ENCODE data around the gene FHIP1A.

Gene FHIP1A

DNA sequence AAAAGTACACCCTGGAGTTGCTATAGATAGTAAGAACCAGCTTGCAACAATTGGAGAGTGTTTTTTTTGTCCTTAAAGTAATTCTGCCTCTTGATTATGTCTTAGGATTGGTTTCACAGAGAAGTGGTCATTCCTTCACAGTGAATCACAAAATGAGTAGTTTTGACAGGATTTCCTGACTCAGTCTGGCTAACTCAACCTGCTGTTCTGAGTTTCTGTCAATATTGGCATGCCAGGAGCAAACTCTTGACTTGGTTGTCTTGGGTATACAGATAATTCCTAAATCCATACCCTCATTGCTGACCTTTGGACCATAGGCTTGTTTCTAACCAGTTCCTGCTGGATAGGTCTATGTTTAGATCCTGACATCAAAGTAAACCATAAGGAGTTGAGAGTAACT lies 9.4 kb downstream of the FHIP1A start:
- DNase-seq = no peak

DNA sequence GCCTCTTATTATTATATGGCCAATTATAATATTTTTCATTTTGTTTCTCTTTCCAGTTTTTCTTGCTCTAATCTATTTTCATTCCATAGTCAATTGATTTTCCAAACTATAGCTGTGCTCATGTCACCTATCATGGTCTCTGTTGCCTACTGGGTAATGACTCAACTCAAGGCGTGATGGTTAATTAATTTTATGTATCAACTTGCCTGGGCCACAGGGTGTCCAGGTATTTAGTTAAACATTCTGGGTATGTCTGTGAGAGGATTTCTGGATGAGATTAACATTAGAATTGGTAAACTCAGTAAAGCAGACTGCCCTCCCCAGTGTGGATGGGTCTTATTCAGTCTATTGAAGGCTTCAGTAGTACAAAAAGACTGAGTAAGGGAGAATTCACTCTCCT lies 9.9 kb downstream of the FHIP1A start:
- DNase-seq = no peak

DNA sequence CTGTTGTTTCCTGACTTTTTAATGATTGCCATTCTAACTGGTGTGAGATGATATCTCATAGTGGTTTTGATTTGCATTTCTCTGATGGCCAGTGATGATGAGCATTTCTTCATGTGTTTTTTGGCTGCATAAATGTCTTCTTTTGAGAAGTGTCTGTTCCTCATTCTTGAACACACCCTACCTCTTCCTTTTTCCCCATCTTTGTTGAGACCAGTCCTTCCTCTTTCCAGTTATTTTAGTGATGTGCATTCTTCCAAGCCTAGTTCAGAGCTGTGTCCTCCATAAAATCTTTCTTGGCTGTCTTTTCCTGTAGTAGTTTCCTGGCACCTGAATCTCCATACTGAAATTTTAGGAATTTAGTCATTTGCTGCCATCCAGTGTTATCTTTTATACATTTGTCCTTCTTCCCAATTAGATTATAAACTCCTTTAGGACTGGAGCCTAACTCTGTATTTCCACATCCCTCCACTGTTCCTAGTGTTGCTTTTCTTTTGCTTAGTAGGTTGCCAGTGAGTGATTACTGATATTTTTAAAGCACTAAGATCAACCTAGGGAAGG lies 11.4 kb downstream of the FHIP1A start:
- no peak for DNase-seq

DNA sequence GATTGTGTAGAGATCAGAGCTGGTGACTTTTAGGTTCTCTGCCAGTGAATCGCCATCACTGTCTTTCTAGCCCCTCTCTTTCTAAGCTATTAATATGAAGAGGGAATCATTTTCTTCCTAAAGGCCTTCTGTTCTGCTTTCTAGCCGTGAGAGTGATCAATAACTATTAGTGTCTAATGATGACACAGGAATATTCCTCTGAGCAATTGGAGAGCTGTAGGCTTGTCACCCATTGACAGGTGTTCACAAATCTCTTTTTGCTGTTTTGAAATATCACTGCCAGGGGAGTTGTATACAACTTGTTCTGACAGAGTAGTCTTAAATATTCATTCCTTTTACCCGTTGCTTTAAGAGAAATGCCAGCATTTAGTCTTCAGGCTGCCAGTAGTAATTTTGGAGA lies 13.9 kb downstream of the FHIP1A start:
- no peak for DNase-seq

DNA sequence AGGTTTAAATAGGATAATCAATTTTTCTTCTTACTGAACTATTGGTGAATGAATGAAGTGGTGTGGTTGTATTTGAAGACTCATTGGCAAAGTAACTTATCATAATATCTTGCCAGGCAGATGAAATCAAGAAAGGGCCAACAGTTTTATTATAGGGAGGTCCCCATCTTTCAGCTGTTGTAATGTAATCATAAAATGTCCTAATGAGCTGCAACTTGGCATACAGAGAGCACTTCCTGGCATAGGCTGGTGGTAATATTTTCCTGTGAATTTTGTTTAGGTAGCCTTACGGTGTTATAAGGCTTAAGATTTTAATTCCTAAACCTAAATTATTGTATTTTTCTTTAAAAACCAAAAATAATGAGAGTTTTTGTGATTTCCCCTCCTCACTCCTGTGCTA lies 17.5 kb downstream of the FHIP1A start:
- no peak for DNase-seq

DNA sequence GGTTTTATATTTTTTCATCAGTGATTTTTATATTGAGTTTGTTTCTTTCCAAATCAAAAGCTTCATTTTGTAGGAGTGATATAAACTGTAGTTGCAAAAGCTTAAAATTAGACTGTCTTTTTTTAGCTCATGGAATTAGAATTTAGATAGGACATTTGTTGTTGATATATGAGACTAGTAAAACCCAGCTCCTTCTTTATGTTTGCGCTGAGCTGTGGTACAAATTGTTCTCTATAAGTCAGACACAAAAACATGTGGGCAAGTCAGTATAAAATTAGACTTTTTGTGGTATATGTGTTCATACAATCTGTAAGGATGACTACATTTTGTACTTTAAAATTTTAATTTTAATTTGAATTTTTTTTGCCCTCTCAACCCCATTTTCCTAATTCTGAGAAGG lies 18.3 kb downstream of the FHIP1A start:
- no peak for DNase-seq

DNA sequence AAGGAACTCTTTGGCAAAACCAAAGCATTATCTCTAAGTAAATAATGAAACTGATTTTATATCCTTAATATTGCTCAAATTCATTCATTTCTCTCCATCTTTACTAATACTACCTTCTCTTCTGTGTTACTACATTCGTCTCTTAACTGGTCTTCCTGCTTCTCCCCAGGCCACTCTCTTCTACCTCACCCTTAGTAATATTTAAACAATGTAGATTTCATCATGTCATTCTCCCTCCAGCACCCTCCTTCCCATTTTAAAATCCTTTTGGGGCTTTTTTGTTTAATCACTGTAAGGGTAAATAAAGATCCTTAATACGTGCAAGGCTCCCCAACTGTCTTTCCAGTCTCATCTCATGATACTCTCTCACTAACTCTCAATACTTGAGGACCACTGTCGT lies 19.4 kb downstream of the FHIP1A start:
- DNase-seq = no peak

DNA sequence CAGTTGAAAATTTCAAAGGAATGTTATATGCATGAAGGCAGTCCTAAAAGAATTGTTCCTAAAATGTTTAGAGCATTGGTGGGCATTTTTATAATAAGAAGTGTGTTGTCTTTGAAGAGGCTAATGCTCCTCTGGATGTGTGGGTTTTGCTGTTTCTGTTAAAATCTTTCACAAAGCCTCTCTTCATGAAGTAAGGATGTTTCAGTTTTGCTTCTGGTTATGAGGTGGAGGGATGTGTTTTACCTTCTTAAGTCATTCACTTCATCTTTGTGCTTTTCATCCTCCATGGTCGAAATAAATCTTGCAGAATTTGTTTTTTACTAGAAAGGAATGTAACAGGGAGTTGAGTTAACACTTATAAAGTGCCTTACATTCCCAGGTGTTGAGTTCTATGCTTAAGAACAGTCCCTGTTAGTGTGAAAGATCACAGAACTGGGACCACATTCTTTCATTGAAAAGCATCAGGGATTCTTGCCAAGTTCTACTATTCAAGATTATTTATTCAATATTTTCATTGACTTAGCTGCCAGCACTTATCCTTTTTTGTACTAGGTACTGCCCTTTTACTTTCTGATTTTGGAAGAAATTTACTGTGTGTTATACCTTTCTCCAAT lies 21.1 kb downstream of the FHIP1A start:
- no peak for DNase-seq

DNA sequence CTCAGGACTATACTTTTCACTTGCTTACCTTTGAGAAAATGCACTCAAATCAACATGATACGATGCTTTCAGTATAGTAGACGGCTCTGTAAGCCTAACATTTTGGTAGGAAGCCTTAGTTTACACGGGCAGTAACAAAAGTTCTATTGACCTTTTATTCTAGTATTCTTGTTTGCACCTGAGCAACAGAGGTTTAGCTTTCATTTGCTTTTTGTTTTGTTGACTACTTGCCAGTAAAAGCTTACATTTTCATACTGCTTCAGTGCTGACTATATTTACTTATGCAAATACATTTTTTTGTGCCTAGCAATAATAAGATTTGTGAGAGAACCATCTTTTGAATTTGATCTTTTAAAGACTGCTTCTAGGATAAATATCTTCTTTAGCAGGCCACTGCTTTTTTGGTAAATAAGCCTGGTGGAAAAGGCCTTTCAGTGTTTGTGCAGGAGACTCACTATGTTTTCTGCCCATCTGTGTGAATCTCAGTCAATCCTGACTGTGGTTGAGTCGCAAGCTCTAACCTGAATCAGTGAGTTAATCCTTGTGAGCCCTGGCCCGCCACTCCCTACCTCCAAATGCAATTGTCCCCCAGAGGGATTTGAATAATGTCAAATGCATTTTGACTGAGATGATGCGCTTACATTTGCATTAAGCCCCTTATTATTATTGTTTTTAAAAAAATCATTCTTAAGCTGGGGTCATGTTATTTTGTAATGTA lies 21.9 kb downstream of the FHIP1A start:
- DNase-seq = no peak

DNA sequence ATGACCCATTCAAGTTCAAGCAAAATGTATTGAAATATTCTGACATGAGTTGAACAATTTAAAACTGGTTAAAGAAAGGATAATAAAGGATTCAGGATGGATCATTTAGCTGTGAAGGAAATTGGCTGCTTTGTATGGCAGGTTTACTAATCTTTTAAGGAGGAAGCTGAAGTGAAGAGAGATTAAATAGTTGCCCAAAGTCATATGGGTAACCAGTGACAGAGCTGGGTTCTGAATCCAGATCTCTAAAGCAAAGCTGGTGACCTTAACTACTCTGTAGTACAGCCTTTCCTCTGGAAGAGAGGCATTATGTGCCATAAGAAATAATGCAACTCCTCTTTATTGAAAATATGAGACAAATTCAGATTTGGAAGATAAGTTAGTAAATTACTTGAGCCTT lies 22.8 kb downstream of the FHIP1A start:
- no peak for DNase-seq

DNA sequence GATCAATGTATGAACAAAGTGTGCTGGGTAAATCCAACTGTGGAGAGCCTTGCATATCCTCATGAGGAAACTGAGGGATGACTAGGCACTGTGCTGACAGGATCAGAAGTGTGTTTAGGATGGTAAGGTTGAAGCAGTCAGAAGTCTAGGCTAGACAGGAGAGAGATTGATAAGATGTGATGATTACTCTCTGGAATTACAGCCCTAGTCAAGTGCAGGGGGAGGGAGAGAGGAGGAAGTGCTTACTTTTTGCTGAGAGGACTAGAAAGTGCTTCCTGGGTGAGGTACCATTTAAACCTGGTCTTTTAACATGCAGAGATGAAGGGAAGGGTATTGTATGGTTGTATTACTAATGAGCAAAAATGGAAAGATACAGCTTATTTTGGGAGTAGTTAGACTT lies 23.7 kb downstream of the FHIP1A start:
- DNase-seq = no peak

DNA sequence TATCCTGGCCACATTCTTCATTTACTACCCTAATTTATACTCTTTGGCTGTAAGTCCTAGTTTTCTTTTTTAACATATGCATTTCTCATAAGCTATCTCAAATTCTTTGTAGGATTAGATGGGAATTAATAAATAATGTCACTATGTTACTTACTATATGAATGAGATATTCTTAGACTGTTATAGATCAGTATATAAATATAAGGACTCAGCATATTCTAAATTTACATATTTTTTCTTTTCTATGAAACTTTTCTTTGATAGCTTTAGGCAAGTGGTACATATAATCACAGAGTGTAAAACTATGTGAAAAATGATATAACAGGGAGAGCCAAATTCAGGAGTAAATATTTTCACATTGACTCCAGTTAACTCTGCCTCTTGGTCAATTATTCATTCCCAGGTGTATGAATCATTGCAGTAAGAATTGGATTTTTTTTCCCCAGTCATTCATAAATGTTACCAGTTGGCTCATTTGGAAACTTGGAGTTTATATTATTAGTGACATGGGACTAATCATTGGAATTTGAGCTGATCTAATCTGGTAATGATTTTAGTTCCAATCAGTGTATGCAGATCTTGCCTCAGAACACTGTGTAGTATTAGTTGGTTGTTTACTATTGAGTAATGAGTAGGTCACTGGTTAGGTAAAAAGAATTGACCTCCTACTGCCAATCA lies 25.3 kb downstream of the FHIP1A start:
- DNase-seq = no peak

DNA sequence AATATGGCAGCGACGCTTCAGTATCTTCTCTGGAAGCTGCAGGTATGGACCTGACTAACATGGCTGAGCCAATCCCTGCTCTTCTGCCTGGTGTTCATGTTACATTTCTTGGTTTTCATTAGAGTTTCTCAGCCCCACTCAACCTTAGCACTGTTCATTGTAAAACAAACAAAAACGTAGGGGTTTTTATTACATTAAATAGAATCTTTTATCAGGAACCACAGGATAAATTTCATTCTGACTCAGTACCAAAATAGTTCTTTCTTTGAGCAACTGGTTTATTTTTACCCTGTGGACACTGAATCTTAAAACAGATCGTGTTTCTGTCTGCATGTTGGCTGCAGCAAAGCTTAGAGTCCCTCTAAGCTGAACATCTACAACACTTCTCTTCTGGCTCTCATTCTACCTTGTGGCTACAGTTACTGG lies 27.1 kb downstream of the FHIP1A start:
- DNase-seq = no peak

DNA sequence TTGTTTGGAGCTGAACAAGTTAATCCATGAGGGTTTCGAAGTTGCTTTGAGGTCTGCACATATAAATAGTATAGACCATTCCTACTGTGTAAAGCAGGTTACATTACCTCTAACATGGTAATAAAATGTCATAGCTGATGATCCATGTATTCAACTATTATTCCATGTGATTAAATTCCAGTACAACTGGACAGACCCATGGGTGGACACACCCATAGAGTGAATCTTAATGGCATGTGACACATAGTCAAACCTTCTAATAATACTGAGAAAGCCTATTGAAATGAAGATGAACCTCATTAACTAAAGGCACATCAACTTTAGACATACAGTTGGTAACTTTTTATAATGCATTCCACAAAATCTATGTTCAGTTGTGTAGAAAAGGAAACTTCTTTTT lies 28.5 kb downstream of the FHIP1A start:
- DNase-seq = no peak

DNA sequence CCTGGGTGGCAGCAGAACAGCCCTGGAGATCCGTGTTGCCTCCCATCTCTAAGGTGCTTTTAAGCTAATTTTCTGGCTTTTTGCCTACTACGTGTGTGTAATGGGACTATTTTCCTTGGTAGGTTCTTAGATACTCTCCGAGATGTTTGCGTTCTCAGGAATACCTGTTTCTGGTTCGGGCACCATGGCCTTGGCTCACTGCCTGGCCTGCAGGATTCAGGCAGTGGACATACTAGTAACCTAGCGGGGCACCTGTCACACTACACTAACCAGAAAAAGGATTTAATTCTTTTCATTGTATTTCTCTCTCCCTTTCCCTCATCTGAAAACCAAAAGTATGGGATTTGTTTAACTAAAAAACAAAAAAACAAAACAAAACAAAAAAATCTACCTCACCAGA lies 29.2 kb downstream of the FHIP1A start:
- no peak for DNase-seq

DNA sequence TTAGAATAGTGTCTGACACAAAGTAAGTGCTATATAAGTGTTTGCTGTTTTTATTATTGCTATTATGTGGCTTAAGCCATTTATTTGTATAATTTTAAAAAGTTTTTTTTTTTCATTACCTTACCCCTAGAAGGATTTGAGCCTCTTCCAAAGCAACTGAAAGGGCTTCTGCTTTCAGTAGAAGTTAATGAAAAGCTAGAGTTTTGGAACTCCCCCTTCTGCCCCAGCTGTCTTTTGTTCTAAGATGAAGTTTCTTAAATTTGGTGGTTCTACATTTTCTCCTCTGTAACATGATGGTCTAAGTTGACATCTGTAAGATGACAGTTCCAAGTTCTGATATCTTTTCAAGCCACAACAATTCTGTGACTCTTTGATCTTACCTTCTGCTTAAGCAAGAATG lies 30.3 kb downstream of the FHIP1A start:
- DNase-seq = no peak

DNA sequence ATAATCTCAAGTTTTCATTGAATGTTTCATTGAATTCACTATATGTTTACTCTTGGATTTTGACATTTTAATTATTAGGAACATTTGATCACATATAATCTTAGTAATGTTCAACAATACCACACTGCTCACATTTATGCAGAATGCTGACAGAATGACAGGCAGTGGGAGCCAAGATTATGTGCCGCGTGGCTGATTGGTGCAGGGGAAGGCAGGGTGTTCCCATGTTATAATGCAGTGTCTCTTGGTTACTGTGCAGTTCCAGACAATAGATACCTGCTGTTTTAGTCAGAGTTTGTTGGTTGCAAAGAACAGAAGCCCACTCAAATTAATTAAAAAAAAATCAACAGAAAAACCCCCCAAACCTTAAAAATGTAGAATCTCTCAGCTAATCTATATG lies 33.0 kb downstream of the FHIP1A start:
- no peak for DNase-seq

DNA sequence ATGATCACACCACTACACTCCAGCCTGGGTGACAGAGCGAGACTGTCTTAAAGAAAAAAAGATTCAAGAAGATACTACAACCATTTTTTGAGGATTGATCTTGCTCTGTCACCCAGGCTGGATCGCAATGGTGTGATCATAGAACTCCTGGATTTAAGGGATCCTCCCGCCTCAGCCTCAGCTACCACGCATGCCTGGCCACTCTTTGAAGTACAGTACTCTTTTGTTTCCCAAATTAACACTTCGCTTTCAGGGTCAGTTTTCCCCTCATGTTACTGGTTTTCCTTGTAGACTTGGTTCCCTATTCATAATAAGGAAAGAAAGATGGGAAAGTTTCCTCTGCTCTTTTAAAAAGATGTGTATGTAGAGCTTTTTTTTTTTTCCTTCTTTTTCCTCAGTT lies 34.3 kb downstream of the FHIP1A start:
- no peak for DNase-seq

DNA sequence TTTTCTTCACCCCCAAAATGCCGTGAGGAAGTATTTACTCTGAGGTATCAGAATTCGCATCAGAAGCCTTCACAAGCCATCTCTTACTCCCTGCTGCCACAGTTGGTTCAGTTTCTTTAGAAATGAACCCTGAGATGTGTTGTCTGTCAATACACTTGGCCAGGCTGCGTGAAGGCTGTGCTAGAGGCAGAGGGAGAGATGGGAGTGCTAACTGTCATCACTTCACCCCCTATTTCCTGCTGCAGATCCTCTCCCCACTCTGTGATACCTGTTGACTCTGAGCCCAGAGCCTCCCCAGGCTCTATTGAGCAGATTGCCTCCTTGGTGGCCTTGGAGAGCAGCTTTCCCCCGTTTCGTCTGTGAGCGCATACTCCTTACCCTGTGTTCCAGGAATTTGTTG lies 34.8 kb downstream of the FHIP1A start:
- DNase-seq = no peak

DNA sequence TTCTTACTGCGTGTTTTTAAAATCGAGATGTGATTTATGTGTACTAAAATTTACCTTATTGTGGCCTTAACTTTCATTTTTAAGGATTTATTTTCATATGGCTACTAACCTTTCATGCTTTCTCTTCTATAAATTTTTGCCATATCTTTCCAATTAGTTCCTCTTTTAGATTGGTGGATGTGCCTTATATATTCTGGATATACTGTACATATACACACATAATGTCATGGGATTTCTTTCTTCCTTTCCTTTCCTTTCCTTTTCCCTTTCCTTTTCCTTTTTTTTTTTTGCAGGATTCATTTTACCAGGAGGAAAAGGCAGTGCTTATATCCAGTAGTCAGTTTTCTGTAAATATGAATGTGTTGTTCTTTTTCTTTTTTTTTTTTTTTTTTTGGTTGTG lies 37.2 kb downstream of the FHIP1A start:
- DNase-seq = no peak

DNA sequence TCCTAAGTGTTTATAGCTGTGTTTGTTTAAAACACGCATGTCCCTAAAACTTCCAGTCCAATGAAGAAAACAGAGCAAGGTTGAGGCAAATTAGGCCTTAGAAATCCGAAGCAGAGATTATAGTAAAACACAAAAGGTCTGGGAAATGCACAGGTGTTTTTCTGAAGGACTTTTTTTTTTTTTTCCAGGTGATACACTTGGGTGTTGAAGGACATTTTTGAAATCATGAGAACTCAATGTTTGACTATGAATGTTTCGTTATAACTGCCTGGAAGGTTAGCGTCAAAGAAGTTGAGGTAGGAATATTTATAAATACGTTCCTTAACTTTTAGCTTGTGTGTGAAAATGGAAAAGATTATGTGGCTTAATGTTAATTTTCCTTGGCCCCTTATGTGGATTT lies 45.5 kb downstream of the FHIP1A start:
- DNase-seq = no peak

DNA sequence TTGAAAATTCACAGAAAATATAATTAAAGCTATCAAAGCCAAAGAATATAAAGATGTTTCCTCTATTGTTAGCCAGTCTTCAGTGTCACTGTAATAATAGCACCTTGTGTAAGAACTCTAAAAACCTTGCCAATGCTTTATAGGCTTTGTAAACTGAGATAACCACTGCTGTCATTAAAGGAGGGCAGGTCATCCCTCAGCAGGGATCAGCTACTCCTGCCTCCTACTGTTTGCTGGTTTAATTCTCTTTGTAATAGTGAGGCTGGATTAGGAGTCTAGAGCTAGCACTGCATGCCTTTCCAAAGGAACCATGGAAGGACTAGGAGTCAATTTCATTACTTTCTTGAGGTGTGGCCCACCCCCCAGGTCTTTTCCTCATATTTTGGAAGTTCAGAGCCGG lies 46.2 kb downstream of the FHIP1A start:
- DNase-seq = no peak

DNA sequence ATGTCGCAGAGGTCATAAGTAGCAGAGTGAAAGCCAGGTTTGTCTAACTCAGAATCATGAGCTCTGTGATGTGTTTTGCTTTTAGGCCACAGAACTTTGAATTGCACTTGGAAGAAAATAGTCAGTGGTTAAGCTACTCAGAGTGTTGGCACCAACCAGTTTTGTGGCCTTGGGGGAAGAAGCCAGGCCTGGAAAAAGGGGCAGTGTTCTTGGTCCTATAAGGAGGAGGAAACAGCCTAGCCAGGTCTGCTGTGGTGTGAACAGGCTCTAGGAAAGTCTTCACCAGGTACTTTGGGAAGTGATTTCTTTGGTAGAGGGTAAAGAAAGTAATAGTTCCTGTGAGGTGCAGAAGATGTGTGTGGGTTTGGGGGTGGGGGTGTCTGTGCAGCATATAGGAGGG lies 49.2 kb downstream of the FHIP1A start:
- DNase-seq = no peak
